Kidney epithelial cell (primary cell): ENCODE results near the gene CAMK2A. TPM values are rescaled to one million over a fixed set of nuclear protein-coding genes. Genes with fewer than 3 reads are reported as not detected.
A peak's percentile ranks its signal among the peaks of the same experiment; 100 is the strongest.

Source experiments
- DNase-seq: peaks from one replicate; pipeline ENCODE4 v3.0.0-alpha.2; 2010; ENCODE audit warnings: low read depth
- H3K27me3 ChIP-seq: 2 replicates; pipeline ENCODE4 v1.6.0; 2011; ENCODE audit warnings: low read length; ENCODE audit not compliant: control insufficient read depth, insufficient read depth
- H3K36me3 ChIP-seq: 2 replicates; pipeline ENCODE4 v1.5.1; 2011; ENCODE audit warnings: low read length; ENCODE audit not compliant: control insufficient read depth, insufficient read depth
- H3K4me3 ChIP-seq: 2 replicates; pipeline ENCODE4 v1.5.1; 2011; ENCODE audit warnings: low read depth, mild to moderate bottlenecking, control low read depth, low read length
- CTCF ChIP-seq: IDR thresholded peaks from 2 replicates; pipeline ENCODE4 v1.5.1; 2011; ENCODE audit warnings: mild to moderate bottlenecking, moderate library complexity, low read length, control low read depth, inconsistent platforms; ENCODE audit not compliant: insufficient read depth, poor library complexity, severe bottlenecking
- total RNA-seq: library from RNA; depleted of rRNA; stranded (reverse); fragments of >200 nt; gene quantifications from 2 replicates; pipeline ENCODE4 v1.2.3, GENCODE V29; 2015

Gene CAMK2A
- total RNA-seq, 1 donor from 2014 or later: not detected

- H3K36me3 ChIP-seq: no peaks in the 10 kb centered on the region
- DNase-seq: no peak
- H3K27me3 ChIP-seq: no peaks in the 10 kb centered on the region
- H3K4me3 ChIP-seq: no peak overlapping the region
- no peak for TF ChIP-seq CTCF
Measured at GRCh38 chr5:150304481-150305081, 15.0 kb upstream of the CAMK2A start.

GRCh38 chr5:150303660-150304386, 14.2 kb upstream of the CAMK2A start:
- H3K4me3 ChIP-seq: no peak overlapping the region
- no peaks in the 10 kb centered on the region for H3K27me3 ChIP-seq
- TF ChIP-seq CTCF: no peak
- no peak for DNase-seq
- H3K36me3 ChIP-seq: no peaks in the 10 kb centered on the region

- Histone ChIP-seq H3K27me3 (no peaks in the 10 kb centered on the region), H3K4me3 (no peak overlapping the region), H3K36me3 (no peaks in the 10 kb centered on the region)
- no peak for TF ChIP-seq CTCF
- DNase-seq: no peak
Measured at GRCh38 chr5:150303070-150303615, 13.6 kb upstream of the CAMK2A start.

- Histone ChIP-seq H3K4me3 (peak within 1 kb of the TSS; percentile 25), H3K27me3 (no peaks in the 10 kb centered on the region), H3K36me3 (no peaks in the 10 kb centered on the region)
- TF ChIP-seq CTCF: peak; percentile 16
- DNase-seq: peak; percentile 23
Measured at GRCh38 chr5:150302301-150303069, 12.9 kb upstream of the CAMK2A start, which contains the start of gene ARSI. ARSI (minus strand) TSS chr5:150302905; CDS start chr5:150302373, 532 bp downstream.

DNA sequence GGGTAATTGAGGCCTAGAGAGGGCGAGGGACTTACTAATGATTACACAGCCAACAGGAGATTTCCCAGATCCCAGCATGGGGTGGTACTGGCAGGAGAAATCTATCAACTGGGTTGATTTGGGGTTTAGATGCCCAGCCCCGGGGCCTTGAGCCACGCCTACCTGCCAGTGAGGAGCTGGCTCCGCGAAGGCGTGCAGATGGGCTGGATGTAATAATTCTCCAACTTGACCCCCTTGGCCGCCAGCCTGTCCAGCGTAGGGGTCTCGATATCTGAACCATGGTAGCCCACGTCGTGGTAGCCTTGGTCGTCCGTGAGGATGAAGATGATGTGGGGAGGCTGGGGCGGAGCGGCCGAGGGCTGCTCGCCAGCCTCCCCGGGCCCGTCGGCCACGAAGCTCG, 12.3 kb upstream of the CAMK2A start:
- H3K27me3 ChIP-seq: no peaks in the 10 kb centered on the region
- peak overlapping the region; percentile 25 for H3K4me3 ChIP-seq
- TF ChIP-seq CTCF: no peak
- H3K36me3 ChIP-seq: no peaks in the 10 kb centered on the region
- DNase-seq: no peak
